T47D (cell line): ENCODE measurements around the gene TMEM52B.

ENCODE experiments used
- DNase-seq, 2 experiments: peaks; one replicate each; pipeline versions ENCODE4 v3.0.0 to v3.0.0-alpha.2; 2011 to 2012; ENCODE audit warnings: low read depth in 1 of 2, low spot score in 1 of 2
- JUND ChIP-seq: IDR thresholded peaks from 2 replicates; pipeline ENCODE4 v1.6.1; 2012; ENCODE audit warnings: low read depth
- in situ Hi-C: cut with HindIII; loops from 2 replicates; pipeline ENCODE4 v1.10.0; 2016; ENCODE audit warnings: low sequenced_read_pairs, low pct_unique_long_range_greater_than_20kb

TMEM52B gene

GRCh38 chr12:10155966-10156365 is 22.9 kb upstream of the TMEM52B start:
- DNase-seq, result no peak
- in situ Hi-C loops, result no loop called here
- TF ChIP-seq JUND, result no peak

- no peak for DNase-seq
- in situ Hi-C loops, result no loop called here
- no peak for TF ChIP-seq JUND
These were observed 20.4 kb upstream of the TMEM52B start for GRCh38 chr12:10158406-10158805.

GRCh38 chr12:10159280-10159679 is 19.6 kb upstream of the TMEM52B start:
- DNase-seq, result no peak
- no peak for TF ChIP-seq JUND
- in situ Hi-C loops, result no loop called here

GRCh38 chr12:10160617-10161385 is 18.0 kb upstream of the TMEM52B start:
- in situ Hi-C loops, result no loop called here
- no peak for TF ChIP-seq JUND
- peak in 1 of 2 experiments; percentile 29 for DNase-seq

GRCh38 chr12:10163084-10163483 is 15.7 kb upstream of the TMEM52B start:
- DNase-seq, result no peak
- no peak for TF ChIP-seq JUND
- in situ Hi-C loops, result no loop called here

- no peak for TF ChIP-seq JUND
- DNase-seq, result no peak
- in situ Hi-C loops, result no loop called here
These were observed 13.4 kb upstream of the TMEM52B start for GRCh38 chr12:10165421-10165820.

- no peak for TF ChIP-seq JUND
- DNase-seq, result no peak
- in situ Hi-C loops, result no loop called here
These were observed 11.2 kb upstream of the TMEM52B start for GRCh38 chr12:10167599-10167998.

- TF ChIP-seq JUND, result no peak
- peak in 1 of 2 experiments; percentile 67 for DNase-seq
- in situ Hi-C loops, result no loop called here
These were observed 9.7 kb upstream of the TMEM52B start for GRCh38 chr12:10169104-10169503.

- TF ChIP-seq JUND, result peak; percentile 13; the same call in 1 of the 2 replicates
- in situ Hi-C loops, result no loop called here
- peak in 1 of 2 experiments; percentile 78 for DNase-seq
These were observed 8.6 kb upstream of the TMEM52B start for GRCh38 chr12:10170216-10170615.

- in situ Hi-C loops, result no loop called here
- TF ChIP-seq JUND, result no peak
- no peak for DNase-seq
These were observed 6.7 kb upstream of the TMEM52B start, which contains the start of gene OLR1 for GRCh38 chr12:10171973-10172728. Gene OLR1 (minus strand): TSS chr12:10172132. CDS start chr12:10172077, 55 bp downstream.

GRCh38 chr12:10174986-10175614 is 3.7 kb upstream of the TMEM52B start:
- no peak for DNase-seq
- in situ Hi-C loops, result no loop called here
- no peak for TF ChIP-seq JUND

- in situ Hi-C loops, result no loop called here
- TF ChIP-seq JUND, result no peak
- peak in 1 of 2 experiments; percentile 46 for DNase-seq
These were observed 2.8 kb upstream of the TMEM52B start for GRCh38 chr12:10175846-10176636.
